ENCODE data around the gene FLT3LG.
A peak's percentile ranks its signal among the peaks of the same experiment; 100 is the strongest.

The FLT3LG gene

DNA sequence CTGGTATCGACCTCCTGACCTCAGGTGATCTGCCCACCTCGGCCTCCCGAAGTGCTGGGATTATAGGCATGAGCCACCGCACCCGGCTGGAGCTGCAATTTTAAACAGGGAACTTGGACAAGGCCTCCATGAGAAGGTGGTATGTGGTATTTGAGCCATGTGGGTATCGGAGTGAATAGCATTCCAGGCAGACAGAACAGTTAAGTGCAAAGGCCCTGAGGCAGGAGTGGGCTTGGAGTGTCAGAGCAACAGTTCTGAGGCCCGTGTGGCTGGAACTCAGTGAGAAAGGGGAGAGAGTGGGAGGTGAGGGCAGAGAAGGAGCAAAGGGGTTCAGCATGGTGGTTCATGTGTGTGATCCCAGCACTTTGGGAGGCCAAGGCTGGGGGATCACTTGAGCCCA is 56.7 kb downstream of the FLT3LG start:
- in situ Hi-C loops (cut with HindIII; ENCODE audit: low pct_unique_long_range_greater_than_20kb, low sequenced_read_pairs): no loop called here
- TF ChIP-seq JUND (IDR thresholded peaks at IDR 0.05; ENCODE audit: low read depth): no peak
- no peak for DNase-seq (ENCODE audit: low read depth in 1 of 2, low spot score in 1 of 2)

DNA sequence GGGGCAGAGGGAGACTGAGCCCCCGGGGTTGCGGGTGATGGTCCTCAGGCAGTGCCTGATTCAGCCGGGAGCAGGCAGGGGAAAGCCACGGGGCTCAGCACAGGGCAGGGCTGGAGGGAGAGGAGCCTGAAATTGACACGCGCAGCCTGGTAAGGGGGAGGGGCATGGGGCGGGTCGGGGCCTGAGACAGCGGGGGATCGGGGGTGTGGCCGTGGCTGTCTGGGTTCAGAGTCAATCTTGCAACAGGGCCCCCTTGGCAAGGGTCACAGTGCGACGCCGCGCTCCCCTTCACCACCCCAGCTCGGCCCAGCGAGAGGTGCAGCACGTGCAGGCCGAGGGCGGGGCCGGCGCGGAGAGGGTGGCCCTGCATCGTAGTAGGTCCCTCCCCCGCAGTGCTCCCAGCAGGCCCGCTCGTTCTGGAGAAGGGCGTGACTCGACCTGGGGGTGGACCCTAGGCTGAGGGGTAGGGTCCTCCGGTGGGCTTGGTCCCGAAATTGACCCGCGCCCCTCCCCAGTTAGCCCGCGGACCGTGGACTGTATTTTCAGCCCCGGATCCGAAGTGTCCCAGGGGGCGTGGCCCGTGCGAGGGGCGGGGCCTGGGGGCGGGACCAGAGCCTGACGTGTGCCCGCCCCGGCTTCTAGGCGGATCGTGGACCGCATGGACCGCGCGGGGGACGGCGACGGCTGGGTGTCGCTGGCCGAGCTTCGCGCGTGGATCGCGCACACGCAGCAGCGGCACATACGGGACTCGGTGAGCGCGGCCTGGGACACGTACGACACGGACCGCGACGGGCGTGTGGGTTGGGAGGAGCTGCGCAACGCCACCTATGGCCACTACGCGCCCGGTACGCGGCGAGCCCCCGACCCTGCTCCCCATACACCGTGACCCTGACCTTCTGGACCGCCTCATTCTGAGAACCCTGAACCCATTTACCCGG is 59.8 kb downstream of the FLT3LG start:
- no peak for TF ChIP-seq JUND (IDR thresholded peaks at IDR 0.05; ENCODE audit: low read depth)
- in situ Hi-C loops (cut with HindIII; ENCODE audit: low pct_unique_long_range_greater_than_20kb, low sequenced_read_pairs): no loop called here
- peak; percentile 65 for DNase-seq (ENCODE audit: low read depth in 1 of 2, low spot score in 1 of 2)

DNA sequence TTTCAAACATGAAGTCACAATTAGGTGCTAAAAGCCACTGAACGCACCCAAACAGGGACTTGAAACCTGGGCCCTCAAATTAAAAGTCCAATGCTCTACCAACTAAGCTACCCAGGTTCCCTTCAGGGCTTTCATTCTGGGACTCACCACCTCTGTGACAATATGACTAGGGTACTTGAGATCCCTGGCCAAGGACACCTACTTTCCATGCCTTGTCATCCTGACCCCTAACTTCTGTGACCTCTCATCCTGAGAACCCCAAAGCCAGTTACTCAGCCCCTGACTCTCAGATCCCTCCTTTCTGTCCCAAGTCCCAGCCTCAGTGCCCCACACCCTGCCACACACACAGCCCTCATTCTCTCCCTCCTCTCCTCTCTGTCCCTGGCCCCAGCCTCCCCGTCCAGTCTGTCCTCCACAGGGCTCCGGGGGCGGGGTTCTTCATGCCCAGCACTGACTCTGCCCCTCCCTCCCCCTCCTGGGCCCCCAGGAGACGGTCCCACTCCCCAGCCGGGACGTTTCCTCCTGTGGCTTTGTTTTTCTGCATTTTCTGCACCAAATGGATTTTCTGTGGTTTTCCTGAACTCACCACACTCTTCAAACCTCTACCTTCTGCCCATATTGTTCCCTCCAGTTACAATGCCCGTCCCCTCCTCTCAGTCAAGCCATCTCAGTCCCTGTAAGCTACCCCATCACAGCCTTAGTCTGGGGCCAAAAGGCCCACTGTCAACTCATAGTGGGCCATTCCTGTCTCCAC is 60.8 kb downstream of the FLT3LG start:
- DNase-seq (ENCODE audit: low read depth in 1 of 2, low spot score in 1 of 2): no peak
- in situ Hi-C loops (cut with HindIII; ENCODE audit: low pct_unique_long_range_greater_than_20kb, low sequenced_read_pairs): no loop called here
- no peak for TF ChIP-seq JUND (IDR thresholded peaks at IDR 0.05; ENCODE audit: low read depth)

All from T47D (cell line).